NCI-H82 treated with DMSO at 0.1 percent for 48 hours (cell line): ENCODE results near the gene CABLES2.

Experiments
- DNase-seq: peaks from one replicate; lab custom pipeline; 2025; ENCODE audit not compliant: unreplicated experiment; lab: John Stamatoyannopoulos, UW

CABLES2 gene

DNA sequence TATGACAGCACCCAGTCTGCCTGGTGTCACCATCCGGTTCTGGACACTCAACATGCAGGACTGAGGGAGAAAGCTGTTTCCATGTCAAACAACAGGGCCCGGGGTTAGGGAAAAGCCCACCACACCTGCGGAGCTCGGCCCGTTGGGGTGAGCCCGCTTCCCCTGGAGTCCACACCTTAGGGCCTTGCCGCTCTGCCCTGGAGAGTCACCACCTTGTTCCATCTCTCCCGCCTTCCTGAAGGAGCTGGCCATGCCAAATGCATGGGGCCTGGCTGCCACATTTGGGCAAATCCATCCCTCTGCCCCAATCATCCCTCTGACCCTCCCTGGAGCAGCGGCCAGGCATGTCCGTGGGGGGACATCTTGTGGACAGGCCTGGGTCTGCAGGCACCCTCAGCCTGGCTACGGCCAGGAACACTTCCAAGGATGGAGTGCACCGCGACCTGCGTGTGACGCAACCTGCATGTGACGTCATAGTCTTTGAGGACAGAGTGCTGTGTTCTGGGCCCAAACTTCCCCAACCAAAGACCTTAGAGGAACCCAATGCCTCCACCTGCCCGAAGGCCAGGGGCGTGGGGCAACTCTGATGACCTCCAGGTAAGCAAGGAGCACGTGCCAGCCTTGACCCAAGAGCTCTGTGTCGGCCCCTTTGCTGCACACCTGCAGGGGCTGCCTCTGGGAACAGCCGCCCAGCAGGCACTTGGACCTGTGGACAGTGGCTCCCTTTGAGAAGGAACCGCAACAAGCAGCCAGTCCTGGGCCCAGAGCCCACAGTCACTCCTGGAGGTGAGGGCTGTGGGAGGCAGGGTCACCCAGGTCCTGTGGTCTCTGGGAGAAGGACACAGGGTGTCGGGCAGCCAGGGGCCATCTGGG, 1.7 kb downstream of the CABLES2 start:
- DNase-seq: no peak

GRCh38 chr20:62404761-62405107, 2.4 kb downstream of the CABLES2 start:
- DNase-seq: no peak

DNA sequence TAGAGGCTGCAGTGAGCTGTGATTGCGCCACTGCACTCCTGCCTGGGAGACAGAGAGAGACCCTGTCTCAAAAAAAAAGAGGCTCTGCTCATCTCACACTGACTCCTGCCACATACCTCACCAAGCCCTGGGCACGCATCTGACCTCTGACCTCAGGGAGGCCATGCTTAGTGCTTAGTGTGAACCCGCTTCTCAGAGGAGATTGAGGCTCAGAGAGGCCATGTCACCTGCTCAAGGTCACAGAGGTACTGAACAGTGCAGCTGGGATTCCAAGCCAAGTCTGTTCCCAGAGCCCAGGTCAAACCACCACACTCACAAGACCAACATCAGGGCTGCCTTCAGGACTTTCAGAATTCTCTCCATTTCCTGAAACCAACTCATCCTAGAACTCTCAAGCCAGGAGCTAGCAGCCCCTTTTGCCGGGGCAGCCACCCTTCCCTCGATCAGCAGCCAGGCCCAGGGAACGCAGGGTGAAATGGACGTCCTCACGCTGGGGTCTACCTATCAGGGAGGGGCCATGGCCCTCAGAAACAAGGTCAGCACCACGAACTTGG, 2.9 kb downstream of the CABLES2 start:
- no peak for DNase-seq

GRCh38 chr20:62403331-62403730, 3.8 kb downstream of the CABLES2 start:
- DNase-seq: no peak

DNA sequence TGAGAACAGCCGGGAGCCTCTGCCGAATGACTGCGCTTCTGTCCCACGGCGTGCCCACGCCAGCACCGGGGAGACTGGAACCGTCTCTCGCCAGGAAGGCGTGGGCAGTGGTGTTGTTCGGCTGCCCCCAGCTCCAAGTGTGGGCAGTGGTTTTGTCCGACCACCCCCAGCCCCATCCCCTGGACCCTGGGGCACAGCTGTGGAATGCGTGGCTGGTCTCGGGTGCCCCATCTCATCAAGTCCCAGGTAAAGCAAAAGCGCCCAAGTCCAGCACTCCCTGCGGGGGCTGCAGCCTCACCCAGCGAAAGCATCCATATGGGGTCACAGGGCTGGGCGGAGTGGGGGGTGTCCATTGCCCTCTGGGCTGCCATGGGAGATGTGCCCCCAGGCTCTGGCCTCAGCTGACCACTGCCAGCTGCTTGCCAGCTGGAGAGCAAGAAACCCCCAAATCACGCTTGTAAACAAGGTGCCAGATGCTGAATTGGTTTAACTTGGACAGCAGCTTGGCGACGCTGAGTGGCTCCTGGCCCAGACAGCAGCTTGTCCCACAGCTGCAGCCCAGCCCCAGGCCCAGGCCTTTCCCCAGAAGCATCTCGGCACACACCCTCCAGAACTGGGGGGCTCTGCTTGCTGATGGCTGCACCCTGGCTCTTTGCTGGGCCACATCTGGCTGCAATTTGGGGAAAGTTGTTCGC, 4.5 kb downstream of the CABLES2 start:
- DNase-seq: no peak

DNA sequence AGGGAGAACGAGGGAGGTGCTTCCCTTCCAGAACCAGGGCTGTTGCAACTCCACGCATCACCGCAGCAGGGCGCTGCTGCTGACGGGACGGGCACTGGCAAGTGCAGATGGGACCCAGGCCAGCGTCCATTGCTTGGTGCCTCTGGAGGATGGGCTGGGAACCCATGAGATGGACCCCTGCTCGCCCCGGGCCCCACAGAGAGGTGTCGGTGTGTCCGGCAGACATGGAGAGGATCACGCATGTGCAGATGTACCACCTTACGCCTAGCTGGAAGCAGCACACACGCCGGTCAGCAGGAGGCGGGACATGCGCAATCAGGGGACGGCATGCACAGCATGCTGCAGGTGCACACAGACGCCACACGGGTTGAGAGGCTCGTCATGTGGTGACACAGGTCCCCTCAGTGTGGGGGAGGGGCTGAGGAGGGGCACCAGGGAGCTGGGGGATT, 5.7 kb downstream of the CABLES2 start:
- no peak for DNase-seq

DNA sequence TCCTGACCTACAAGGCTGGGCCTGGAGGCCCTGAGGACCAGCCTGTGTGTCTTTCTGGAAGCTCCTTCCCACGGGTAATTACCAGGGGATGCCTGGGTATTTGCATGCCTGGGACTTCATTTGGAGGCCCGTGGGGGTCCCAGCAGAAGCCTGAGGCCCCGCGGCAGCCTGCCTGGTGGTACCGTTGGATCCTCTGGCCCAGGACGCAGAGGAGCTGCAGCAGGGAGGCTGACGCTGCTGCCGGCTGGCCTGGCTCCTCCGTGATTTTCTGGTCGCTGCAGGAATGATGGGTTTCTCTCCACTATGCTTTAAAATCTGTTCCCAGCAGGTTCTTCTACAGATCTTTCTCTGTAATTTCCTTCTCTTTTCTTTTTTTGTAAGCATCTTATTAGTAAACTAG, 6.5 kb downstream of the CABLES2 start:
- no peak for DNase-seq

GRCh38 chr20:62400021-62400420, 7.1 kb downstream of the CABLES2 start:
- DNase-seq: peak; percentile 29

DNA sequence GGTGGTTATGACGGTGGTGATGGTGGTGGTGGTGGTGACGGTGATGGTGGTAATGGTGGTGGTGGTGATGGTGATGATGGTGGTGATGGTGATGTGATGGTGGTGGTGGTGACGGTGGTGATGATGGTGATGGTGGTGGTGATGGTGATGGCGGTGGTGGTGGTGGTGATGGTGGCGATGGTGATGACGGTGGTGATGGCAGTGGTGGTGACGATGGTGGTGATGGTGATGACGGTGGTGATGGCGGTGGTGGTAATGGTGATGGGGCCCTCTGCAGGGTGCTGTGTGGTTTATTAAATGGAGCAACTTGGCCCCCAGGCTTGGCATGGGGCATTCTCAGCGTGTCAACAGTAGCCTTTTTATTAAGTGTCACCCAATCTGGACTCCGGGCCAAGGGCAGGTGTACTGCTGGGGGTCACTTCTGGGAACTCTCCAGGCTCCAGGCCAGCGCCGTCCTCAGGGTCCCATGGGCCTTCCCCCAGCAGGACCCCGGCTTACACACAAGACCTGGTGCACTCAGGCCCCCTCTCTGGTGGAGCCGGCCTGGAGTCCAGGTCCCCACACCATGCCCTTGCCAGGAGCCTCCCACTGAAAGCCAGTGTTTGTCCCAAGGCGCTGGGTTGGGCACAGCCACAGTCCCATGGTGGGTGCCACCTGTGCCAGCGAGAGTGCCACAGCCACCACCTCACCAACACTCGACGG, 8.8 kb downstream of the CABLES2 start:
- DNase-seq: no peak

DNA sequence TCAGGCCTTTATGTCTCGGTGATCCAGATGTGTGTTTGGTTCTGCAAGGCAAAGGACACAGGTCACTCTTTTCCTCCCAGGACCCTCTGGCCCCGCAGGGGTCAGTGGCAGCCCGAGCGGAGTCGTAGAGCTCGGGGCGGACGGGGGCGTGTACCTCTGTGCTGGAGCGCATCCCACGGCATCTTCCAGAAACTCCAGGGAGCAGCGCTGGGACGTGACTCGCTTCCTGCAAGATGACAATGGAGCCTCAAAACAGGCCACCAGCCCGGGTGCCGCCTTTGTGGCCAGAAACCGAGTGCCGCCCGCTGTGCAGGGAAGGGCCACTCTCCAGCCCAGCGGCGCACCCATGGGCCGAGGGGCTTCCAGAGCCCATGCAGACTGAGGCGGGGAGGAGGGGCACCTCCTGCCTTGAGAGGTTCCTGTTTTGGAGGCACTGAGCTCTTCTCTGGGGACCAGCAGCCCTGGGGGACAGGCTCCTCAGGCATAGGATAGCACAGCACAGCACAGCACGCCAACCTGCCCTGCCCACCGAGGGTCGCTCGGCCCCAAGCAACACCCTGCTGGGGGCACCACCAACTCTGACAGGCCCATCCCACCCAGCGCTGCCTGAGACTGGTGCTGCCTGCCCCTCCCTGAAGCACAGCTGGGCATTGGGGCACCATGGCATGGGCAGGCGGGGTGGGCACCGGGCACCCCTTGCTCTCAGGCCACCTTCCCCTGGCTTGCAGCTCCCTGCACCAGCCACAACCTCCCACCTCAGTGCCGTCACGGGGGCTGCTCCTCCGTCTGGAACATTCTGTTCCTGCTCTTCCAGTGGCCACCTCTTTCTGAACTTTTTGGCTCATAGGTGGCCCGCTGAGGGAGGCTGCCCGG, 10.5 kb downstream of the CABLES2 start:
- DNase-seq: no peak

DNA sequence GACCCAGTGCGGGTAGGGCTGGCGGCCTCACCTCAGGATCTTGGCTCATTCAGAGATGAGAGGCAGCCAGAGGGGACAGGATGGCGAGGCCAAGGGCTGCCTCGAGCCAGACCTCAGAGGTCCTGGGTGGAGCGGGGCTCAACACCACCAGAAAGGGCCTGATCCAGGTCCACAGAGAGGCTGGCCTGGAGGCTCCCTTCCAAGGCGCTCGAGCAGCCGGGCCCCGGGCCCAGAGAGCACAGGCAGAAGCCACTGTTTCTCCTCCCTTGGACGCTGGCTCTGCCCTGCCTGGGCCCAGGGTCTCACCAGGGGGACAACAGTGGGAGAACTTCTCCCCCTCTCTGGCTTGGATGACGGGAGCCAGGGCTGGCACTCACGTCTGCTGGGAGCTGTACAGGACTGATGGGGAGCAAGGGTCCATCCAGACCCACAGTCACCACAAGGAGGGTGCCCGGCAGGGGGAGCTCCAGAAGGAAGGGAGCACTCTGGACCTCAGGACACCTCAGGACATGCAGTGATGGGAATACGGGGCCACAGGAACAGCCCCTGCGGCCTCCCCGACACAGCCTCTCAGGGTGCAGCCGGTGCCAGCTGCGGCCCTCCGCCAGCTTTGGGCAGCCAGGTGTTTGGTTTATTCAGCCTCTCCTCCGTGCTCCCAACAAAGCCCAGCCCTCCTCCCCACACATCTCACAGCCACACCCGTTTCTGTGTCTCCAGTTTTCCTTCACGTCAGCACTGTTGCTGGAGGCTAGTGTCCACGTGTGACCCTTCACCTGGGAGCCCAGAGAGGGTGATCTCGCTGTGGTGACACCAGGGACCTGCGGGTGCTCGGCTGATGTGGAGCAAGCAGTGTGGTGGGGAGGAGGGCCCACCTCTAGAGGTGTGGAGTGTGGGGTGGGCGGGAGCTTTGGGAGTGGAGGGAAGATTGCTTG, 11.5 kb downstream of the CABLES2 start:
- no peak for DNase-seq

GRCh38 chr20:62394248-62395245, 12.5 kb downstream of the CABLES2 start:
- DNase-seq: no peak

GRCh38 chr20:62393830-62394229, 13.3 kb downstream of the CABLES2 start:
- DNase-seq: no peak

DNA sequence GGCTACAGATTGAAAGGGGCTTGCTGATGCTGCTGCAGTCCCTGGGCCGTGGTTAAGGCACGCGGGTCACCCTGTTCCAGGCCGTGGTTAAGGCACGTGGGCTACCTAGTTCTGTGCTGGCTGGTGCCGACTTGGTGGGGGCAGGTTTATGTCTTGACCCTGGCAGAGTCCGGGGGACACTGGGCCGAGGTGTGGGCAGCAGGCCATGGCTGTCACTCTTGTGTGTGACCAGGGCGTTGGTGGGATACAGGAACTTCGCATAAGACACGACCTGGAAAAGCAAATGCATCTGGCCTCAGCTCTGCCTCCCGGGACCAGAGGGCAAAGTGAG, 13.8 kb downstream of the CABLES2 start:
- no peak for DNase-seq

DNA sequence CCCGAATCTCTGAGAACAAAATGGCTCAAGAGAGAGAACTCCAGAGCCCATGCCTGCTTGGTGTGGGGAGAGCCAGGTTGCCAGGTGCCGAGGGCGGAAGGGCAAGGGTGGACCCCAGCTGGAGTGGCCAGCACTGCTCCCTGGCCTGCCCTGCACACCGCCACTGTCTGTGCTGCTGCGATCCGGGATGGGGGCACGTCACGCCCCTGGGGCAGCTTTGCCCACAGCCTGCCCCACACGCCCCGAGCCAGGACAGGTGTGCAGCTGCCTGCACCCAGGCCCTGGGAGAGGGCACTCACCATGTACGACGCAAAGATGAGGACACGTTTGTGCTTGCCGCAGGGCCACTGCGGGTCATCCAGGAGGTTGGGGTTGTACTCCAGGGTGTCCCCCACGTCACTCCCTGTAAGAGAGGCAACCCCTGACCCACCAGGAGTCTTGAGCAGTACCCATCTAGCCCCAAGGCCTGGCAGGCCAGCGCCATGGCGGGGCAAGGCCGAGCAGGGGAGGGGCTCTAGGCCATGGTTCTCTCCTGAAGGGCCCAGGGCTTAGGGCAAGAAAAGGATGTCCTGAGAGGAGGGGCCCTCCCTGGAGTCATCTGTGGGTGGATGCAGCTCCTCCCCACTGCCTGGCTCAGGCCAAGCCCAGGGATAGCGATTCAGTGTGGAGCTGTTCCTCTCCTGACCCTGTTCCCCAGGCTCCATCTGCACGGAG, 14.3 kb downstream of the CABLES2 start:
- DNase-seq: no peak

- DNase-seq: no peak
These were observed 15.0 kb downstream of the CABLES2 start for GRCh38 chr20:62392077-62392418.

DNA sequence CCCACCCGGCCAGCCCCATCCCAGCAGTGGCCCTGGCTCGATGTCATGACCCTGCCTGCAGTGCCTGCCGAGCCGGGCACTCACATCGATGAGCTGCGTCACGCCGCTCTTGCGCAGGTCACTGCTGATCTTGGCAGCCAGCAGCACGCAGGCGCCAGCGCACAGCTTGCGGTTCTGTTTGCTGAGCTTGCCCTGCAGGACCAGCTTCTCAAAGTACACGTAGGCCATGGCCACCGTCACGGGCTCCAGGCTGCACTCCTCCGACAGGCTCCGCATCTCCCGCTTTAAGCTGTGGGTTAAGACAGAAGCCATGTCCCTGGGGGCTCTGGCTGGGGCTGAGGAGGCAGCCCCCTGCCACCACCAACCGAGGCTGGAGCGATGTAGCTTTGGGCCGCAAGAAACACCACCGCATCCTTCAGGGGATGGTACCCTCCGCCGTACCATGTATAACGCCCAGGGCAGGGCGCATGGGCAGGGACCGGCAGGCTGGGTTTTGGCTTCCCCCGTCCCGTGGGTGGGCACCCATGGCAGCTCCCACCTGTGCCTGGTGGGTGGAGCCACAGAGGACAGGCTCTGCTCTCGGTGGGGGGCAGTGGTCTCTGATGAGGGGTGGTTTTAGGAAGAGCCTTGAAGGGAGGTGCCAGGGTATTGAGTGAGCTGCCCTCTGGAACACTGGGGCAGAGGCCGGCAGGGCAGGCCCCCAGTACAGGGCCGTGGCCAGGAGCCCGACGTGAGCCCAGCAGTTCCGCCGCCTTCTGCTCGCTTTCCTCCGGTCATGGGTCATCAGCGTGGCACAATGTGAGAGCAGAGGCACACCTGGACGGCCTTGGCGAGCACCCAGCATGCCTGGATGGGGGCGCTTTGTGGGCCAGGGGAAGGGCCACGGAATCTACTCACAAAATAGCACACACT, 15.7 kb downstream of the CABLES2 start:
- no peak for DNase-seq
